ENCODE results near the gene BCAR3.
A peak's percentile ranks its signal among the peaks of the same experiment; 100 is the strongest.
"Not testable (repeated sequence)": the region's sequence is repeated elsewhere in the genome, so short reads cannot be mapped to it uniquely, and the experiment has no call there.

The BCAR3 gene

GRCh38 chr1:93576746-93577145 is 104.9 kb downstream of the BCAR3 start:
- DNase-seq (ENCODE audit: low spot score) = no peak

- no peak for DNase-seq (ENCODE audit: low spot score)
Measured at GRCh38 chr1:93576346-93576745, 105.3 kb downstream of the BCAR3 start.

GRCh38 chr1:93575621-93576284 is 105.9 kb downstream of the BCAR3 start:
- DNase-seq (ENCODE audit: low spot score) = no peak

GRCh38 chr1:93574991-93575390 is 106.6 kb downstream of the BCAR3 start:
- DNase-seq (ENCODE audit: low spot score) = no peak

- DNase-seq (ENCODE audit: low spot score) = no peak
Measured at GRCh38 chr1:93574511-93574910, 107.1 kb downstream of the BCAR3 start.

- no peak for DNase-seq (ENCODE audit: low spot score)
Measured at GRCh38 chr1:93573940-93574469, 107.6 kb downstream of the BCAR3 start.

GRCh38 chr1:93571623-93572310 is 109.9 kb downstream of the BCAR3 start:
- no peak for DNase-seq (ENCODE audit: low spot score)

GRCh38 chr1:93569489-93569888 is 112.1 kb downstream of the BCAR3 start:
- no peak for DNase-seq (ENCODE audit: low spot score)

- peak; percentile 51 for DNase-seq (ENCODE audit: low spot score)
Measured at GRCh38 chr1:93567255-93567918, 114.2 kb downstream of the BCAR3 start.

- no peak for DNase-seq (ENCODE audit: low spot score)
Measured at GRCh38 chr1:93566227-93566626, 115.4 kb downstream of the BCAR3 start.

GRCh38 chr1:93565496-93566206 is 116.0 kb downstream of the BCAR3 start:
- DNase-seq (ENCODE audit: low spot score) = no peak

- no peak for DNase-seq (ENCODE audit: low spot score)
Measured at GRCh38 chr1:93559695-93560094, 121.9 kb downstream of the BCAR3 start.

GRCh38 chr1:93559045-93559444 is 122.6 kb downstream of the BCAR3 start:
- DNase-seq (ENCODE audit: low spot score) = no peak

GRCh38 chr1:93556291-93556690 is 125.3 kb downstream of the BCAR3 start:
- peak; percentile 25 for DNase-seq (ENCODE audit: low spot score)

GRCh38 chr1:93554883-93555872 is 126.5 kb downstream of the BCAR3 start:
- no peak for DNase-seq (ENCODE audit: low spot score)

- DNase-seq (ENCODE audit: low spot score) = not testable (repeated sequence)
Measured at GRCh38 chr1:93553886-93554490, 127.6 kb downstream of the BCAR3 start.

- DNase-seq (ENCODE audit: low spot score) = no peak
Measured at GRCh38 chr1:93552741-93553455, 128.7 kb downstream of the BCAR3 start.

GRCh38 chr1:93549811-93550210 is 131.8 kb downstream of the BCAR3 start:
- DNase-seq (ENCODE audit: low spot score) = no peak

GRCh38 chr1:93549131-93549530 is 132.5 kb downstream of the BCAR3 start:
- no peak for DNase-seq (ENCODE audit: low spot score)

Data from hematopoietic multipotent progenitor cell treated with erythropoietin and hydrocortisone succinate and interleukin-3 and kit ligand, for 15 days (in vitro differentiated cells).